VCaP (cell line): Measurements from ENCODE around the gene PARP9.

Experiments
- H3K27ac ChIP-seq: fragments of 450-650 bp; 2 replicates; pipeline ENCODE4 v1.5.1; 2017
- CTCF ChIP-seq: fragments of 450-650 bp; conservative IDR thresholded peaks from 2 replicates; pipeline ENCODE4 v1.5.1; 2017; ENCODE audit warnings: mild to moderate bottlenecking, moderate library complexity

Gene PARP9

DNA sequence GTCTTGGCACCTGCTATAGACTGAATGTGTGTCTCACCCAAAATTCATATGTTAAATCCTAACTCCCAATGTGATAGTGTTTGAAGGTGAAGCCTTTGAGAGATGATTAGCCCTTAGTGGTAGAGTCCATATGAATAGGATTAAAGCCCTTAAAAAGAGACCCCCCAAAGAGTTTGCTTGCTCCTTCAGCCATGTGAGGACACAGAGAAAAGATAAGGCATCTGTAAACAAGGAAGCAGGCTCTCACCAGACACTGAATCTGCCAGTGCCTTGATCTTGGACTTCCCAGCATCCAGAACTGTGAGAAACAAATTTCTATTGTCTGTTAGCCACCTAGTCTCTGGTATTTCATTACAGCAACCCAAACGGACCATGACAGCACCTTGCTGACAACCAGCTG, 65.9 kb downstream of the PARP9 start:
- no peak overlapping the region for H3K27ac ChIP-seq
- no peak for TF ChIP-seq CTCF

- TF ChIP-seq CTCF, result no peak
- H3K27ac ChIP-seq, result no peak overlapping the region
Measured at GRCh38 chr3:122497425-122497824, 66.7 kb downstream of the PARP9 start.

GRCh38 chr3:122496508-122496907, 67.6 kb downstream of the PARP9 start:
- no peak for TF ChIP-seq CTCF
- no peak overlapping the region for H3K27ac ChIP-seq

DNA sequence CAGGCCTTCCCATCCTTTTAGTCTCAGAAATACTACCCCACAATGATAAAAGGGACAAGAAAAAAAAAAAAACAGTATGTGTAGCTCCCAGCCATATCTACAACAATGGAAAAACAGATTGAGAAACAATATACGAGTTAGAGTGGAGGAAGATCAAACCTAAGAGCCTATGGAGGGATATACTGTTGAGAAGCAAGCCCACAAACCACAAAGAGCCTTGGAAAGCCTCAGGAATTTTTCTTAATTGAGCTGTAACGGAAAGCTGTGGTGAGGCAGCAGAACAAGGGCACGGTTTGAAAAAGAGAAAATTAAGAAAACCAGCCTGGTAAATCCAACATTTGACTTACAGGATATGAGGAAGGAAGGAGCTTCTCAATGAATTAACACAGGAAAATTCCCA, 70.8 kb downstream of the PARP9 start:
- H3K27ac ChIP-seq, result no peak overlapping the region
- no peak for TF ChIP-seq CTCF

GRCh38 chr3:122488262-122488973, 75.7 kb downstream of the PARP9 start:
- H3K27ac ChIP-seq, result no peak overlapping the region
- TF ChIP-seq CTCF, result no peak

DNA sequence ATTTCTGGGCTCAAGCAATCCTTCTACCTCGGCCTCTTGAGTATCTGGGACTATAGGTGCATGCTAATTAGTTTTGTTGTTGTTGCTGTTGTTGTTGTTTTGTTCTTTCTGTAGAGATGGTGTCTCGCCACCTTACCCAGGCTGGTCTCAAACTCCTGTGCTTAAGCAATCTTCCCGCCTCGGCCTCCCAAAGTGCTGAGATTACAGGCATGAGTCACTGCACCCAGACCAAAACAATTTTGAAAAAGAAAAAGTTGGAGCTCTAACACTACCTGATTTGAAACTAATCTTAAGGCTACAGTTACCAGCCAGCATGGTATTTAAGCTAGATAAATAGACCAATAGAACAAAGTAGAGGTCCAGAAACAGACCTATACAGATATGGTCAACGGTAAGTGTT, 79.1 kb downstream of the PARP9 start:
- no peak for TF ChIP-seq CTCF
- no peak overlapping the region for H3K27ac ChIP-seq

GRCh38 chr3:122481390-122481789, 82.7 kb downstream of the PARP9 start:
- H3K27ac ChIP-seq, result no peak overlapping the region
- TF ChIP-seq CTCF, result no peak
